ENCODE results near the gene KDELR1. TPM values are rescaled to one million over a fixed set of nuclear protein-coding genes. Genes with fewer than 3 reads are reported as not detected.

Gene KDELR1
- total RNA-seq, 4 donors from 2014 or later, result 62.5 to 99.1 (median 78.6) TPM

DNA sequence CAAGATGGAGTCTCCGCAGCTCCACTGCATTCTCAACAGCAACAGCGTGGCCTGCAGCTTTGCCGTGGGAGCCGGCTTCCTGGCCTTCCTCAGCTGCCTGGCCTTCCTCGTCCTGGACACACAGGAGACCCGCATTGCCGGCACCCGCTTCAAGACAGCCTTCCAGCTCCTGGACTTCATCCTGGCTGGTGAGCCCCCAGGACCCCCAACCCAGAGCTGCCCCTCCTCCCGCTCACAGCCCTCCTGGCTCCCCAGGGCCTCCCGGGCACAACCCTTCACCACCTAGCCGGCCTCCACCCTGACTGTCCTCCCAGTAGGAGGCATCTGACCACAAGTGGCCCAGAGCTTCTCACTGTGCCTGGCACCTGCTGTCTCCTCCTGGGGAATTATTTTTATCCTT is 17.8 kb downstream of the KDELR1 start:
- TF ChIP-seq, protein P1, sequence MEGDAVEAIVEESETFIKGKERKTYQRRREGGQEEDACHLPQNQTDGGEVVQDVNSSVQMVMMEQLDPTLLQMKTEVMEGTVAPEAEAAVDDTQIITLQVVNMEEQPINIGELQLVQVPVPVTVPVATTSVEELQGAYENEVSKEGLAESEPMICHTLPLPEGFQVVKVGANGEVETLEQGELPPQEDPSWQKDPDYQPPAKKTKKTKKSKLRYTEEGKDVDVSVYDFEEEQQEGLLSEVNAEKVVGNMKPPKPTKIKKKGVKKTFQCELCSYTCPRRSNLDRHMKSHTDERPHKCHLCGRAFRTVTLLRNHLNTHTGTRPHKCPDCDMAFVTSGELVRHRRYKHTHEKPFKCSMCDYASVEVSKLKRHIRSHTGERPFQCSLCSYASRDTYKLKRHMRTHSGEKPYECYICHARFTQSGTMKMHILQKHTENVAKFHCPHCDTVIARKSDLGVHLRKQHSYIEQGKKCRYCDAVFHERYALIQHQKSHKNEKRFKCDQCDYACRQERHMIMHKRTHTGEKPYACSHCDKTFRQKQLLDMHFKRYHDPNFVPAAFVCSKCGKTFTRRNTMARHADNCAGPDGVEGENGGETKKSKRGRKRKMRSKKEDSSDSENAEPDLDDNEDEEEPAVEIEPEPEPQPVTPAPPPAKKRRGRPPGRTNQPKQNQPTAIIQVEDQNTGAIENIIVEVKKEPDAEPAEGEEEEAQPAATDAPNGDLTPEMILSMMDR (IDR thresholded peaks at IDR 0.05; ENCODE audit: low read depth), result no peak

GRCh38 chr19:48372904-48373303 is 18.4 kb downstream of the KDELR1 start:
- TF ChIP-seq, protein P1 (IDR thresholded peaks at IDR 0.05; ENCODE audit: low read depth), result no peak

DNA sequence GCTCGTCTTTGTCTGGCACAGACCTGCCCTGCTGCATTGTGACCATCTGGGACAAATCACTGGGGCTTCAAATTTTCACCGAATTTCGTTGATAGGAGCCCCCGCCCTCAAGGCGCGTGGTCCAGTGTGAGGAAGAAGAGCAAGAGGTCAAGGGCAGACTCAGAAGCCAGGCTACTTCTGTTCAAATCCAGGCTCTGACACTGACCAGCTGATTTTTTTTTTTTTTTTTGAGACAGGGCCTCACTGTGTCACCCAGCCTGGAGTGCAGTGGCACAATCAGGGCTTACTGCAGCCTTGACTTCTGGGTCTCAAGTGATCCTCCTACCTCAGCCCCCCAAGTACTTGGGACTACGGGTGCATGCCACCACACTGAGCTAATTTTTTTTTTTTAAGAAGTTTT is 20.0 kb downstream of the KDELR1 start:
- TF ChIP-seq, protein P1 (IDR thresholded peaks at IDR 0.05; ENCODE audit: low read depth), result no peak

- TF ChIP-seq, protein P1 (IDR thresholded peaks at IDR 0.05; ENCODE audit: low read depth), result no peak
These were observed 20.4 kb downstream of the KDELR1 start for GRCh38 chr19:48370955-48371354.

- TF ChIP-seq, protein P1 (IDR thresholded peaks at IDR 0.05; ENCODE audit: low read depth), result no peak
These were observed 22.4 kb downstream of the KDELR1 start for GRCh38 chr19:48368936-48369335.

GRCh38 chr19:48367855-48368254 is 23.5 kb downstream of the KDELR1 start:
- TF ChIP-seq, protein P1 (IDR thresholded peaks at IDR 0.05; ENCODE audit: low read depth), result no peak

DNA sequence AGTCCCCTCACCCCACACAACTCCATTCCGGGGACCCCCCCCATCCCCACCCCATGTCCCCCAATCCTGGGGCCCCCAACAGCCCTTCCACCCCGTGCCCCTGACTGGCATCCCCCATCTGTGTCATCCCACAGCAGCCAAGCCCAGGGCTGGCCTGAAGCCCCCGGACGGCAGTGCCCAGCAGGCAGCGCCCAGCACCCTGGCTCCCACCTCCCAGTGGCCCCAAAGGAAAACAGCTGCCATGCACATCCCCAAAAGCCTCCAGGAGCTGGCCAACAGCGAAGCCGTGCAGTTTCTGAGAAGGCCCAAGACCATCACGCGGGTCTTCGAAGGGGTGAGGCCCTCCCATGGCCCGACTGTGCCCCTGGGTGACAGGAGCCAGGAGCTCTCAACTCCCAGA is 25.7 kb downstream of the KDELR1 start:
- TF ChIP-seq, protein P1 (IDR thresholded peaks at IDR 0.05; ENCODE audit: low read depth), result no peak

Measured in subcutaneous adipose tissue (tissue), 4 donors.